ENCODE results near the gene THSD4.

GRCh38 chr15:71272932-71273331, 157.7 kb downstream of the THSD4 start:
- TF ChIP-seq CBX5 (IDR thresholded peaks at IDR 0.05; ENCODE audit: borderline replicate concordance, low read depth), result no peak
- TF ChIP-seq CTCF (IDR thresholded peaks at IDR 0.05 in 2 of 3, conservative IDR thresholded peaks at IDR 0.05 in 1 of 3; ENCODE audit: insufficient read depth in 2 of 3, low read depth in 1 of 3, low read length in 3 of 3), result no peak
- TF ChIP-seq MAFF (IDR thresholded peaks at IDR 0.05; ENCODE audit: low read length), result no peak
- TF ChIP-seq NR3C1 (CRISPR knock-in tag; IDR thresholded peaks at IDR 0.05), result no peak
- no peak for TF ChIP-seq PBX2 (CRISPR knock-in tag; IDR thresholded peaks at IDR 0.05; ENCODE audit: low read depth)
- TF ChIP-seq PBX2 (tag; conservative IDR thresholded peaks at IDR 0.05; ENCODE audit: low read depth), result no peak
